IMR-90 (cell line): ENCODE data around the gene RAB11FIP3. TPM values are rescaled to one million over a fixed set of nuclear protein-coding genes. Genes with fewer than 3 reads are reported as not detected.
"Not testable (repeated sequence)": the region's sequence is repeated elsewhere in the genome, so short reads cannot be mapped to it uniquely, and the experiment has no call there.

Source experiments
- ATAC-seq: fragments of 200-7000 bp; cut with Tn5 transposase; 2 replicates; pipeline ENCODE4 v1.9.1; 2020; ENCODE audit warnings: low read depth, mild to moderate bottlenecking, moderate library complexity
- BruUV-seq: library from RNA; stranded (reverse); fragments of 400-500 nt; replicated peaks from 2 replicates; lab custom pipeline; 2021; lab: Mats Ljungman, UMichigan
- CTCF ChIA-PET: fragments of 300-600 bp; formaldehyde crosslinking; extraction: SDS; loops from one replicate; lab custom pipeline; 2021; ENCODE audit warnings: antibody characterized with exemption; lab: Yijun Ruan, JAX
- POLR2A ChIA-PET: fragments of 300-600 bp; sonication (Branson Sonifier 250); formaldehyde crosslinking; loops from one replicate; lab custom pipeline; 2022; ENCODE audit warnings: antibody characterized with exemption; ENCODE audit not compliant: unreplicated experiment; lab: Charles Lee
- DNase-seq: peaks from one replicate; pipeline ENCODE4 v3.0.0; 2013
- H2AFZ ChIP-seq: replicated peaks from 2 replicates; pipeline ENCODE3; 2013; ENCODE audit warnings: low read length, mild to moderate bottlenecking; ENCODE audit not compliant: poor library complexity
- H2AK5ac ChIP-seq: 2 replicates; pipeline ENCODE4 v1.6.1; 2013; ENCODE audit warnings: low read depth, low read length, inconsistent platforms
- H2AK9ac ChIP-seq: replicated peaks from 2 replicates; pipeline ENCODE3; 2013; ENCODE audit warnings: mild to moderate bottlenecking, low read depth, low read length, moderate library complexity; ENCODE audit not compliant: poor library complexity
- H2BK120ac ChIP-seq: 2 replicates; pipeline ENCODE4 v1.6.1; 2013; ENCODE audit warnings: low read depth, low read length, inconsistent platforms
- H2BK15ac ChIP-seq: 3 replicates; pipeline ENCODE4 v1.6.1; 2013; ENCODE audit warnings: low read depth, low read length, inconsistent platforms
- H2BK20ac ChIP-seq: 2 replicates; pipeline ENCODE4 v1.6.1; 2013; ENCODE audit warnings: low read depth, mild to moderate bottlenecking, inconsistent platforms, low read length, moderate library complexity
- H2BK5ac ChIP-seq: 2 replicates; pipeline ENCODE4 v1.6.1; 2013; ENCODE audit warnings: mild to moderate bottlenecking, low read depth, low read length, inconsistent platforms; ENCODE audit not compliant: poor library complexity, severe bottlenecking
- H3K14ac ChIP-seq: replicated peaks from 2 replicates; pipeline ENCODE4 v1.6.1; 2013; ENCODE audit warnings: low read depth, low read length, inconsistent platforms
- H3K18ac ChIP-seq: 2 replicates; pipeline ENCODE4 v1.6.1; 2013; ENCODE audit warnings: low read depth, low read length, control low read depth
- H3K23ac ChIP-seq: 2 replicates; pipeline ENCODE4 v1.6.1; 2013; ENCODE audit warnings: low read depth, low read length, inconsistent platforms
- H3K27ac ChIP-seq: 2 replicates; pipeline ENCODE4 v1.5.1; 2013; ENCODE audit warnings: mild to moderate bottlenecking, control low read depth, low read length; ENCODE audit not compliant: insufficient read depth
- H3K27me3 ChIP-seq: 2 replicates; pipeline ENCODE4 v1.6.1; 2013; ENCODE audit warnings: low read length; ENCODE audit not compliant: control insufficient read depth, insufficient read depth
- H3K36me3 ChIP-seq: 2 replicates; pipeline ENCODE4 v1.6.1; 2013; ENCODE audit warnings: low read length, mixed read lengths; ENCODE audit not compliant: control insufficient read depth, insufficient read depth
- H3K4ac ChIP-seq: 2 replicates; pipeline ENCODE4 v1.6.1; 2013; ENCODE audit warnings: low read depth, low read length, inconsistent platforms
- H3K4me1 ChIP-seq: 2 replicates; pipeline ENCODE4 v1.6.1; 2013; ENCODE audit warnings: low read length, mixed read lengths; ENCODE audit not compliant: control insufficient read depth, insufficient read depth
- H3K4me2 ChIP-seq: 2 replicates; pipeline ENCODE4 v1.6.1; 2013; ENCODE audit warnings: low read depth, mild to moderate bottlenecking, control low read depth, low read length, moderate library complexity
- H3K4me3 ChIP-seq: 2 replicates; pipeline ENCODE4 v1.5.1; 2013; ENCODE audit warnings: low read depth, mild to moderate bottlenecking, control low read depth, low read length, moderate library complexity; ENCODE audit not compliant: insufficient read depth
- H3K56ac ChIP-seq: 2 replicates; pipeline ENCODE4 v1.6.1; 2013; ENCODE audit warnings: low read length, inconsistent platforms; ENCODE audit not compliant: insufficient read depth; ENCODE audit errors: extremely low read depth
- H3K79me1 ChIP-seq, 2 experiments: 2 replicates each; pipeline ENCODE4 v1.6.1; 2013; ENCODE audit warnings: low read length in 2 of 2, inconsistent platforms in 1 of 2, low read depth in 1 of 2
- H3K9ac ChIP-seq: 2 replicates; pipeline ENCODE4 v1.6.1; 2013; ENCODE audit warnings: low read depth, low read length, control low read depth
- H3K9me1 ChIP-seq: 2 replicates; pipeline ENCODE4 v1.6.1; 2013; ENCODE audit warnings: low read length, inconsistent platforms; ENCODE audit not compliant: insufficient read depth
- H3K9me3 ChIP-seq: 2 replicates; pipeline ENCODE4 v1.6.1; 2013; ENCODE audit warnings: low read length; ENCODE audit not compliant: control insufficient read depth, insufficient read depth
- H4K20me1 ChIP-seq: 2 replicates; pipeline ENCODE4 v1.6.1; 2013; ENCODE audit warnings: low read length, inconsistent platforms; ENCODE audit not compliant: insufficient read depth
- H4K5ac ChIP-seq: 2 replicates; pipeline ENCODE4 v1.6.1; 2013; ENCODE audit warnings: mild to moderate bottlenecking, low read depth, low read length, control low read depth
- H4K8ac ChIP-seq, 2 experiments: 2 replicates each; pipeline ENCODE4 v1.6.1; 2013; ENCODE audit warnings: low read depth in 2 of 2, low read length in 2 of 2, control low read depth in 1 of 2, inconsistent platforms in 1 of 2
- H4K91ac ChIP-seq: 2 replicates; pipeline ENCODE4 v1.6.1; 2013; ENCODE audit warnings: low read depth, low read length, inconsistent platforms; ENCODE audit not compliant: insufficient read depth
- WGBS, 2 experiments: methylation state at CpG; one replicate each; pipeline versions ENCODE4 v1.1.5 to v1.1.7; 2013; ENCODE audit warnings: missing lambda C conversion rate in 2 of 2; ENCODE audit not compliant: insufficient read length in 1 of 2; ENCODE audit errors: extremely low coverage in 2 of 2; 5-methylcytosine and 5-hydroxymethylcytosine counted together
- dilution Hi-C: fragments of 300-500 bp; cut with HindIII; formaldehyde crosslinking; loops from one replicate; pipeline ENCODE4 v1.14.3; 2018; ENCODE audit warnings: low sequenced_read_pairs; ENCODE audit not compliant: unreplicated experiment
- in situ Hi-C: fragments of 300-500 bp; cut with MboI; formaldehyde crosslinking; loops from 3 replicates; pipeline ENCODE4 v1.14.3; 2019; ENCODE audit warnings: low sequenced_read_pairs, inconsistent platforms, mixed read lengths
- intact Hi-C: fragments of 100-400 bp; cut with micrococcal nuclease; formaldehyde crosslinking; loops from 2 replicates; pipeline ENCODE4 v1.10.0; 2022
- polyA plus RNA-seq, 3 experiments: library from polyadenylated mRNA; depleted of rRNA; stranded (reverse); fragments of >200 nt; gene quantifications; 2 replicates each; pipeline ENCODE4 v1.2.3, GENCODE V29; 2012; ENCODE audit warnings: low replicate concordance in 1 of 3
- total RNA-seq: library from RNA; depleted of rRNA; stranded (reverse); fragments of >200 nt; gene quantifications from 2 replicates; pipeline ENCODE4 v1.2.3, GENCODE V29; 2012

RAB11FIP3 gene
- total and polyA plus RNA-seq, 2 of the 4 experiments (the other 2 are of a cell fraction): 7.5 to 22.5 TPM

DNA sequence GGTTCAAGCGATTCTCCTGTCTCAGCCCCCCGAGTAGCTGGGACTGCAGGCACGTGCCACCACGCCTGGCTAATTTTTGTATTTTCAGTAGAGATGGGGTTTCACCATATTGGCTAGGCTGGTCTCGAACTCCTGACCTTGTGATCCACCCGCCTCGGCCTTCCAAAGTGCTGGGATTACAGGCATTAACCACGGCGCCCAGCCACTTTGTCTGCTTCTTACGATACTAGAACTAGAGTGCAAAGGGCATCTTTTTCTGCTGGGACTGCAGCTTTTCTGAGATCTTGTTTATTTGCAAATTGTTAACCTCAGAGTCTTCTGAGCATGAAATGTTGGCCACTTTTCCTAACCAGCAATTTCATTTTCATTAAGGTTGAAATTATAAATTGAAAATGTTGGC, 52.8 kb downstream of the RAB11FIP3 start:
- H2AK5ac ChIP-seq, dilution Hi-C loops, H3K4me3 ChIP-seq, H3K14ac ChIP-seq, H2BK5ac ChIP-seq, BruUV-seq, H2BK15ac ChIP-seq, DNase-seq, H2AK9ac ChIP-seq, H4K20me1 ChIP-seq, H3K4me2 ChIP-seq, H2BK20ac ChIP-seq, H3K4me1 ChIP-seq, H3K9ac ChIP-seq, H4K91ac ChIP-seq, H3K4ac ChIP-seq, H2AFZ ChIP-seq, H3K9me1 ChIP-seq, H4K5ac ChIP-seq, H3K23ac ChIP-seq, in situ Hi-C loops, POLR2A ChIA-PET, ATAC-seq, H4K8ac ChIP-seq, H2BK120ac ChIP-seq, H3K18ac ChIP-seq, H3K27ac ChIP-seq, H3K56ac ChIP-seq, H3K27me3 ChIP-seq, intact Hi-C loops, H3K9me3 ChIP-seq: not testable (repeated sequence)
- 89% methylated on average over 3 of the region's 10 CpGs; no CpG with 5 or more reads in 1 of the 2 experiments for WGBS, 2 experiments
- Histone ChIP-seq H3K36me3 (peaks cover 13% of the 10 kb centered on the region), H3K79me1 (peaks cover 9 to 35% of the 10 kb centered on the region in 2 experiments)
- CTCF ChIA-PET: interaction anchor here (0.7 kb wide), 1 partner anchor 22 kb away, joined by 3 read pairs; no protein-coding TSS in a partner anchor
